ENCODE measurements around the gene CISD3. TPM values are rescaled to one million over a fixed set of nuclear protein-coding genes. Genes with fewer than 3 reads are reported as not detected.

The CISD3 gene
- total and polyA plus RNA-seq, 2 of the 8 experiments (the other 6 are each of a cell fraction or from before 2014, with no cell fraction given) = 9.4 to 11.1 TPM

- Histone ChIP-seq H3K4me1 (replicated peaks in 1 of 4; ENCODE audit: control insufficient read depth in 3 of 4, insufficient read depth in 4 of 4, low read length in 3 of 4) (peaks cover 15 to 48% (median 32%) of the 10 kb centered on the region in 4 experiments), H3K36me3 (ENCODE audit: control insufficient read depth in 2 of 4, insufficient read depth in 4 of 4, low read length in 3 of 4) (no peaks in the 10 kb centered on the region), H3K4me2 (ENCODE audit: insufficient read depth in 1 of 2, low read depth in 2 of 2, low read length in 2 of 2) (peak within 1 kb of the TSS; percentile 81 to 92), H3K9me3 (ENCODE audit: insufficient read depth in 2 of 2, low read depth in 1 of 2, low read length in 1 of 2) (no peaks in the 10 kb centered on the region), H2BK20ac (ENCODE audit: low read length) (no peak within 1 kb of the TSS), H3K18ac (ENCODE audit: extremely low read depth, low read length) (no peak within 1 kb of the TSS; the same call in 1 of the 2 replicates), H2BK12ac (ENCODE audit: low read depth, low read length) (peak within 1 kb of the TSS; percentile 10; the same call in 1 of the 2 replicates), H3K56ac (replicated peaks; ENCODE audit: insufficient read length, low read depth, low read length) (no peak within 1 kb of the TSS), H3K79me2 (ENCODE audit: control insufficient read depth in 1 of 2, insufficient read depth in 2 of 2, low read length in 2 of 2) (no peaks in the 10 kb centered on the region), H3K9ac (replicated peaks in 1 of 4; ENCODE audit: extremely low read depth in 1 of 4, low read depth in 3 of 4, low read length in 3 of 4) (no peak within 1 kb of the TSS; a peak in 1 of 7 replicates), H4K20me1 (replicated peaks in 1 of 2; ENCODE audit: control insufficient read depth in 1 of 2, insufficient read depth in 2 of 2, low read length in 2 of 2) (peaks cover 5 to 18% of the 10 kb centered on the region in 2 experiments), H3K23ac (ENCODE audit: insufficient read length) (no peak within 1 kb of the TSS), H4K91ac (replicated peaks; ENCODE audit: insufficient read length, low read length) (peak within 1 kb of the TSS; percentile 15), H2AK5ac (ENCODE audit: low read depth, low read length) (no peak within 1 kb of the TSS), H4K5ac (ENCODE audit: insufficient read length, low read depth, low read length) (no peak within 1 kb of the TSS), H3K4ac (replicated peaks; ENCODE audit: insufficient read length, low read depth, low read length) (no peak within 1 kb of the TSS), H3K27me3 (replicated peaks in 1 of 4; ENCODE audit: control insufficient read depth in 3 of 4, extremely low read depth in 1 of 4, insufficient read depth in 3 of 4, low read length in 3 of 4) (peaks cover 31 to 80% (median 66%) of the 10 kb centered on the region in 4 experiments), H2BK120ac (replicated peaks; ENCODE audit: low read depth, low read length) (no peak within 1 kb of the TSS), H2BK5ac (ENCODE audit: low read depth, low read length) (peak within 1 kb of the TSS; percentile 44; the same call in 1 of the 2 replicates), H4K8ac (ENCODE audit: extremely low read depth, insufficient read depth, low read length) (peak within 1 kb of the TSS; percentile 47; the same call in 1 of the 2 replicates), H2BK15ac (ENCODE audit: low read length) (0 out of 2 replicates have a peak within 1 kb of the TSS, but pooled peaks have one; percentile 20), H3K79me1 (ENCODE audit: low read depth, low read length) (no peaks in the 10 kb centered on the region), H2AFZ (ENCODE audit: low read length) (no peak within 1 kb of the TSS), H3K14ac (ENCODE audit: insufficient read length) (no peak within 1 kb of the TSS), H3K4me3 (ENCODE audit: extremely low read depth in 1 of 4, insufficient read depth in 2 of 4, low read depth in 3 of 4, low read length in 4 of 4) (peak within 1 kb of the TSS; percentile 46 to 76 (median 60)), H3K27ac (ENCODE audit: low read depth, low read length) (no peak within 1 kb of the TSS), H3K23me2 (ENCODE audit: low read depth, low read length) (peaks cover 28% of the 10 kb centered on the region)
- POLR2A ChIA-PET (ENCODE audit: partially characterized antibody) = interaction anchor here (1.0 to 4.5 kb wide), 12 partner anchors 11 to 149 kb away, joined by 3 to 38 read pairs (median 4); no protein-coding TSS in a partner anchor
- WGBS, 2 experiments (ENCODE audit: extremely low coverage in 1 of 2, insufficient coverage in 1 of 2, insufficient read length in 1 of 2, insufficient replicate concordance in 2 of 2, low coverage in 1 of 2, low lambda C conversion rate in 2 of 2, missing lambda C conversion rate in 1 of 2) = 3% methylated on average over 57 of the region's 100 CpGs; no CpG with 5 or more reads in 1 of the 2 experiments
- TF ChIP-seq SUZ12 (IDR thresholded peaks at IDR 0.05; ENCODE audit: low read length) (peak; percentile 32; the same call in 1 of the 2 replicates), PHF8 (conservative IDR thresholded peaks at IDR 0.05; ENCODE audit: low read depth, low read length) (peak; percentile 18; the same call in 1 of the 2 replicates), KDM4A (IDR thresholded peaks at IDR 0.05; ENCODE audit: low read depth, low read length, severe bottlenecking) (peak; percentile 66), EZH2 (IDR thresholded peaks at IDR 0.05; ENCODE audit: low read depth, low read length, severe bottlenecking) (peak; percentile 53), TAF7 (optimal IDR thresholded peaks at IDR 0.05; ENCODE audit: borderline replicate concordance, low read depth, low read length) (peak; percentile 3), BACH1 (IDR thresholded peaks at IDR 0.05; ENCODE audit: low read length) (no peak), SIN3A (conservative IDR thresholded peaks at IDR 0.05 in 1 of 2, IDR thresholded peaks at IDR 0.05 in 1 of 2; ENCODE audit: low read depth in 1 of 2, low read length in 2 of 2) (0 out of 4 replicates have a peak, but pooled peaks of 1 of the 2 experiments have one; percentile 30), ASH2L (IDR thresholded peaks at IDR 0.05; ENCODE audit: low read length) (no peak)
- no peak for FAIRE-seq
- no peak for DNase-seq (ENCODE audit: low read depth in 1 of 2, low spot score in 2 of 2)
- CTCF ChIA-PET (ENCODE audit: partially characterized antibody) = interaction anchor here (0.6 to 3.4 kb wide), 12 partner anchors 9 to 125 kb away, joined by 3 to 30 read pairs (median 4); no protein-coding TSS in a partner anchor
Measured at GRCh38 chr17:38704606-38705522, 25.3 kb upstream of the CISD3 start, which contains the start of gene MLLT6. Gene MLLT6, plus strand, starts transcription at chr17:38705273. Its CDS starts 360 bp downstream, at chr17:38705633.

Data from H1 (cell line).